Left ventricle myocardium inferior (tissue), 1 donor: ENCODE measurements around the gene MAGOHB. TPM values are rescaled to one million over a fixed set of nuclear protein-coding genes. Genes with fewer than 3 reads are reported as not detected.
"Not testable (repeated sequence)": the region's sequence is repeated elsewhere in the genome, so short reads cannot be mapped to it uniquely, and the experiment has no call there.

Experiments used
- DNase-seq: peaks from one replicate; pipeline ENCODE4 v3.0.0-alpha.2; 2020
- H3K27ac ChIP-seq: fragments of 200-600 bp; replicated peaks from 2 replicates; pipeline ENCODE4 v1.8.0; 2021
- H3K27me3 ChIP-seq: fragments of 200-600 bp; 2 replicates; pipeline ENCODE4 v1.8.0; 2021; ENCODE audit warnings: low read depth
- H3K36me3 ChIP-seq: fragments of 200-600 bp; 2 replicates; pipeline ENCODE4 v1.8.0; 2021
- H3K4me1 ChIP-seq: fragments of 200-600 bp; 2 replicates; pipeline ENCODE4 v1.8.0; 2021
- H3K4me3 ChIP-seq: fragments of 200-600 bp; 2 replicates; pipeline ENCODE4 v1.8.0; 2021; ENCODE audit warnings: mild to moderate bottlenecking, moderate library complexity
- H3K9me3 ChIP-seq: fragments of 200-600 bp; replicated peaks from 2 replicates; pipeline ENCODE4 v1.8.0; 2021
- CTCF ChIP-seq: fragments of 200-600 bp; IDR thresholded peaks from 2 replicates; pipeline ENCODE4 v1.8.0; 2021; ENCODE audit warnings: antibody characterized with exemption, mild to moderate bottlenecking, borderline replicate concordance
- intact Hi-C: fragments of 100-400 bp; cut with micrococcal nuclease; formaldehyde crosslinking; loops from one replicate; pipeline ENCODE4 v1.11.0; 2022
- total RNA-seq: library from RNA; stranded (reverse); fragmentation: NEBNext Ultra II Directional; extraction: Animal tissue kit (Norgen Biotek cat#: 25700); gene quantifications from one replicate; pipeline ENCODE4 v1.2.1, GENCODE V29; 2021
- donor health status: DM: no; HTN: yes; CAD: no; lungs with severe emphysema.

The MAGOHB gene
- total RNA-seq, 1 donor from 2014 or later, result 13.9 TPM

- H3K27me3 ChIP-seq, result peaks cover 19% of the 10 kb centered on the region
- no peak overlapping the region for H3K27ac ChIP-seq
- no peak for TF ChIP-seq CTCF
- H3K4me3 ChIP-seq, result no peak overlapping the region
- H3K9me3 ChIP-seq, result no peaks in the 10 kb centered on the region
- no peaks in the 10 kb centered on the region for H3K36me3 ChIP-seq
- no peaks in the 10 kb centered on the region for H3K4me1 ChIP-seq
- intact Hi-C loops, result no loop called here
- DNase-seq, result no peak
These were observed 39.1 kb downstream of the MAGOHB start for GRCh38 chr12:10574307-10574706.

- H3K36me3 ChIP-seq, H3K4me3 ChIP-seq, DNase-seq, H3K27ac ChIP-seq, H3K4me1 ChIP-seq, H3K9me3 ChIP-seq, intact Hi-C loops: not testable (repeated sequence)
- peaks cover 24% of the 10 kb centered on the region for H3K27me3 ChIP-seq
These were observed 41.4 kb downstream of the MAGOHB start for GRCh38 chr12:10572021-10572490.

- H3K36me3 ChIP-seq, result no peaks in the 10 kb centered on the region
These were observed 42.3 kb downstream of the MAGOHB start for GRCh38 chr12:10571141-10571540.

GRCh38 chr12:10567813-10568212 is 45.6 kb downstream of the MAGOHB start:
- Histone ChIP-seq H3K27me3 (peaks cover 24% of the 10 kb centered on the region), H3K9me3 (no peaks in the 10 kb centered on the region), H3K36me3 (no peaks in the 10 kb centered on the region), H3K4me1 (no peaks in the 10 kb centered on the region), H3K4me3 (no peak overlapping the region), H3K27ac (no peak overlapping the region)
- no peak for DNase-seq
- intact Hi-C loops, result no loop called here
- TF ChIP-seq CTCF, result no peak

More at GRCh38 chr12:10571141-10571540, 42.3 kb downstream of the MAGOHB start:
- H3K4me3 ChIP-seq, result no peak overlapping the region
- no peak overlapping the region for H3K27ac ChIP-seq
- DNase-seq, result no peak
- H3K9me3 ChIP-seq, result no peaks in the 10 kb centered on the region
- intact Hi-C loops, result no loop called here
- TF ChIP-seq CTCF, result no peak
- no peaks in the 10 kb centered on the region for H3K4me1 ChIP-seq
- H3K27me3 ChIP-seq, result peaks cover 24% of the 10 kb centered on the region

- intact Hi-C loops, result loop anchor here (5.0 kb wide), 2 partner anchors 232 to 327 kb away; no protein-coding TSS in a partner anchor
- no peaks in the 10 kb centered on the region for H3K9me3 ChIP-seq
- DNase-seq, result no peak
These were observed 49.4 kb downstream of the MAGOHB start for GRCh38 chr12:10563966-10564365.

GRCh38 chr12:10563002-10563401 is 50.4 kb downstream of the MAGOHB start:
- H3K27me3 ChIP-seq, result peaks cover 14% of the 10 kb centered on the region
- no peak overlapping the region for H3K4me3 ChIP-seq
- no peak for DNase-seq
- H3K4me1 ChIP-seq, result no peaks in the 10 kb centered on the region
- TF ChIP-seq CTCF, result no peak
- no peaks in the 10 kb centered on the region for H3K36me3 ChIP-seq
- intact Hi-C loops, result loop anchor here (5.0 kb wide), 2 partner anchors 231 to 326 kb away; no protein-coding TSS in a partner anchor
- no peaks in the 10 kb centered on the region for H3K9me3 ChIP-seq
- no peak overlapping the region for H3K27ac ChIP-seq

More at GRCh38 chr12:10563966-10564365, 49.4 kb downstream of the MAGOHB start:
- Histone ChIP-seq H3K36me3 (no peaks in the 10 kb centered on the region), H3K4me3 (no peak overlapping the region), H3K27me3 (peaks cover 9% of the 10 kb centered on the region), H3K27ac (no peak overlapping the region), H3K4me1 (no peaks in the 10 kb centered on the region)
- TF ChIP-seq CTCF, result no peak
